CD1c-positive myeloid dendritic cell (primary cell): Measurements from ENCODE around the gene CCDC183.
"Not testable (repeated sequence)": the region's sequence is repeated elsewhere in the genome, so short reads cannot be mapped to it uniquely, and the experiment has no call there.

Source experiments
- DNase-seq: peaks from one replicate; pipeline ENCODE4 v3.0.0-alpha.2; 2016; ENCODE audit errors: extremely low spot score

Gene CCDC183

GRCh38 chr9:136824496-136825225, 28.5 kb downstream of the CCDC183 start:
- no peak for DNase-seq

- no peak for DNase-seq
Measured at GRCh38 chr9:136825295-136826187, 29.4 kb downstream of the CCDC183 start.

GRCh38 chr9:136826188-136826541, 30.0 kb downstream of the CCDC183 start:
- DNase-seq = no peak

GRCh38 chr9:136826703-136827582, 30.8 kb downstream of the CCDC183 start:
- DNase-seq = no peak

- DNase-seq = no peak
Measured at GRCh38 chr9:136827794-136828473, 31.8 kb downstream of the CCDC183 start.

GRCh38 chr9:136828474-136829140, 32.5 kb downstream of the CCDC183 start:
- DNase-seq = no peak

- no peak for DNase-seq
Measured at GRCh38 chr9:136829412-136829811, 33.3 kb downstream of the CCDC183 start.

GRCh38 chr9:136829981-136830885, 34.1 kb downstream of the CCDC183 start:
- DNase-seq = no peak

GRCh38 chr9:136831002-136831719, 35.0 kb downstream of the CCDC183 start:
- DNase-seq = no peak

- DNase-seq = no peak
Measured at GRCh38 chr9:136831720-136832104, 35.6 kb downstream of the CCDC183 start.

GRCh38 chr9:136832581-136832980, 36.4 kb downstream of the CCDC183 start:
- DNase-seq = no peak

- DNase-seq = not testable (repeated sequence)
Measured at GRCh38 chr9:136833381-136834048, 37.4 kb downstream of the CCDC183 start.

GRCh38 chr9:136835162-136835931, 39.2 kb downstream of the CCDC183 start:
- DNase-seq = no peak

- DNase-seq = no peak
Measured at GRCh38 chr9:136835932-136836904, 40.1 kb downstream of the CCDC183 start.

GRCh38 chr9:136837146-136837855, 41.2 kb downstream of the CCDC183 start:
- DNase-seq = no peak

GRCh38 chr9:136837856-136838277, 41.7 kb downstream of the CCDC183 start:
- DNase-seq = not testable (repeated sequence)
